Skin epidermis (tissue), 12 donors: ENCODE measurements around the gene C12orf76.
A peak's percentile ranks its signal among the peaks of the same experiment; 100 is the strongest.
"Not testable (repeated sequence)": the region's sequence is repeated elsewhere in the genome, so short reads cannot be mapped to it uniquely, and the experiment has no call there.

ENCODE experiments used
- H3K27ac ChIP-seq, 21 experiments: fragments of 200-600 bp; sonication (generic) in 11 of 21; one replicate each; pipeline ENCODE4 v1.5.0; 2020; ENCODE audit warnings: mild to moderate bottlenecking in 3 of 21, inconsistent platforms in 2 of 21, moderate library complexity in 2 of 21
- H3K4me3 ChIP-seq, 7 experiments: fragments of 200-600 bp; sonication (generic) in 2 of 7; one replicate each; pipeline ENCODE4 v1.5.0; 2020; ENCODE audit warnings: inconsistent platforms in 2 of 7, mild to moderate bottlenecking in 2 of 7, moderate library complexity in 1 of 7

C12orf76 gene

GRCh38 chr12:110048242-110049027 lies at the start of gene C12orf76:
TSS of gene C12orf76 (minus strand) at chr12:110048522. CDS start at chr12:110048495, 27 bp downstream.
- peak within 1 kb of the TSS; percentile 60 to 95 (median 77) for H3K4me3 ChIP-seq
- H3K27ac ChIP-seq = peak within 1 kb of the TSS in 20 of 21 experiments; percentile 38 to 91 (median 80)

- Histone ChIP-seq H3K27ac (no peak overlapping the region), H3K4me3 (no peak overlapping the region)
These were observed 45.4 kb upstream of the C12orf76 start for GRCh38 chr12:110093631-110094311.

- H3K4me3 ChIP-seq = no peak overlapping the region
- no peak overlapping the region for H3K27ac ChIP-seq
These were observed 42.9 kb upstream of the C12orf76 start for GRCh38 chr12:110091136-110091711.

GRCh38 chr12:110090266-110091135 lies 42.2 kb upstream of the C12orf76 start:
- Histone ChIP-seq H3K4me3 (no peak overlapping the region), H3K27ac (no peak overlapping the region)

GRCh38 chr12:110088936-110089335 lies 40.6 kb upstream of the C12orf76 start:
- no peak overlapping the region for H3K4me3 ChIP-seq
- peak overlapping the region in 3 of 21 experiments; percentile 37 to 55 (median 49) for H3K27ac ChIP-seq

GRCh38 chr12:110088216-110088615 lies 39.9 kb upstream of the C12orf76 start:
- H3K4me3 ChIP-seq = not testable (repeated sequence)
- peak overlapping the region in 3 of 21 experiments; percentile 25 to 59 (median 49) for H3K27ac ChIP-seq

GRCh38 chr12:110084314-110085015 lies 36.1 kb upstream of the C12orf76 start:
- Histone ChIP-seq H3K27ac (no peak overlapping the region), H3K4me3 (no peak overlapping the region)

GRCh38 chr12:110080410-110080809 lies 32.1 kb upstream of the C12orf76 start:
- H3K4me3 ChIP-seq = no peak overlapping the region
- H3K27ac ChIP-seq = peak overlapping the region in 8 of 21 experiments; percentile 26 to 84 (median 66)

GRCh38 chr12:110079477-110080400 lies 31.4 kb upstream of the C12orf76 start:
- Histone ChIP-seq H3K27ac (peak overlapping the region in 14 of 21 experiments; percentile 6 to 84 (median 54)), H3K4me3 (peak overlapping the region in 1 of 7 experiments; percentile 17)

- H3K4me3 ChIP-seq = no peak overlapping the region
- H3K27ac ChIP-seq = no peak overlapping the region
These were observed 29.5 kb upstream of the C12orf76 start for GRCh38 chr12:110077800-110078199.

GRCh38 chr12:110075880-110076279 lies 27.6 kb upstream of the C12orf76 start:
- H3K4me3 ChIP-seq = no peak overlapping the region
- no peak overlapping the region for H3K27ac ChIP-seq

- no peak overlapping the region for H3K4me3 ChIP-seq
- H3K27ac ChIP-seq = peak overlapping the region in 4 of 21 experiments; percentile 17 to 83 (median 32)
These were observed 25.8 kb upstream of the C12orf76 start for GRCh38 chr12:110074089-110074488.

GRCh38 chr12:110073049-110073831 lies 24.9 kb upstream of the C12orf76 start:
- peak overlapping the region in 12 of 21 experiments; percentile 0 to 83 (median 33) for H3K27ac ChIP-seq

GRCh38 chr12:110072636-110073035 lies 24.3 kb upstream of the C12orf76 start:
- H3K4me3 ChIP-seq = peak overlapping the region in 5 of 7 experiments; percentile 30 to 45 (median 36)
- H3K27ac ChIP-seq = peak overlapping the region in 10 of 21 experiments; percentile 0 to 83 (median 40)

More at GRCh38 chr12:110073049-110073831, 24.9 kb upstream of the C12orf76 start:
- peak overlapping the region; percentile 28 to 45 (median 32) for H3K4me3 ChIP-seq

- H3K27ac ChIP-seq = no peak overlapping the region
- H3K4me3 ChIP-seq = no peak overlapping the region
These were observed 23.6 kb upstream of the C12orf76 start for GRCh38 chr12:110071967-110072366.

- Histone ChIP-seq H3K4me3 (no peak overlapping the region), H3K27ac (no peak overlapping the region)
These were observed 23.2 kb upstream of the C12orf76 start for GRCh38 chr12:110071504-110071903.

- no peak overlapping the region for H3K27ac ChIP-seq
- H3K4me3 ChIP-seq = no peak overlapping the region
These were observed 20.3 kb upstream of the C12orf76 start for GRCh38 chr12:110068654-110069053.
